ENCODE measurements around the gene MYH16.
"Not testable (repeated sequence)": the region's sequence is repeated elsewhere in the genome, so short reads cannot be mapped to it uniquely, and the experiment has no call there.

MYH16 gene

DNA sequence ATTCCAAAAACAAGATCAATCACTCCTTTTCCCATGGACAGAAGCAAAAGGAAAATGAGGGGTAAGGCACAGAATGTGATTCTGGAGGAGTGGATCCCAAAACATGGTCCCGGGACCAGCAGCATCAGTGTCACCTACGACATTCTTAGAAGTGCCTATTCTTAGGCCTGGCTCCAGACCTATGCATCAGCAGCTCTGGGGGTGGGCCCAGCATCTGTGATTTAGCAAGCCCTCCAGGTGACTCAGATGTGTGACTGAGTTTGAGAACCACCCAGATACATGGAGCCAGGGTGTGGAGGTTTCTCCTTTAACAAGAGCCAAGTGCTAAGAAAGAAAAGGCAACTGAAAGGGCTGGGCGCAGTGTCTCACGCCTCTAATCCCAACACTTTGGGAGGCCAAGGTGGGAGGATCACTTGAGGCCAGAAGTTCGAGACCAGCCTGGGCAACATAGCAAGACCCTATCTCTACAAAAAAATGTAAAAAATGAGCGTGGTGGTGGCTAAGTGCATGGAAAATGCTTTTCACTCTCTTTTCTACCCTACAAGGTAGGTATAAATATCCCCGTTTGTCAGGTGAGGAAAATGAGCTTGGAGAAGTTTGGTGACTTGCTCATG lies 35.9 kb downstream of the MYH16 start:
- no peak for DNase-seq

DNA sequence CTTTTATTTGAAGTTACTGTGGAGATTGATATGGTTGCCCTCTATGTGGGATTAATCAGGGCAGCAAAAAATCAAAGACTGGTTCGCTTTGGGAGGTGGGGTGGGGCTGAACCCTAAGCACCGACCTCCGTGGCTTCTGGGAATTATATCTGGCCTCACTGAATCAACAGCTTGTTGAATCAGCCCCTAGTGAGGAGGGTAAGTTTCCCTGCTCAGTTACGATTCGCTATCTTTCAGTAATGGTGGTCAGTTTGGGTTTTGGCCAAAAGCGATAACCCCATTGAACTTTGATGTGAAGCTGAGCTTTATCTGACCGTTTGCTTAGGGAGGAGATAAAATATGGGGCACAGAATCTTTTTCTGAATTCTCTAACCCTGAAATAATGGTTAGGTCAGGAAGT lies 36.5 kb downstream of the MYH16 start:
- DNase-seq: no peak

DNA sequence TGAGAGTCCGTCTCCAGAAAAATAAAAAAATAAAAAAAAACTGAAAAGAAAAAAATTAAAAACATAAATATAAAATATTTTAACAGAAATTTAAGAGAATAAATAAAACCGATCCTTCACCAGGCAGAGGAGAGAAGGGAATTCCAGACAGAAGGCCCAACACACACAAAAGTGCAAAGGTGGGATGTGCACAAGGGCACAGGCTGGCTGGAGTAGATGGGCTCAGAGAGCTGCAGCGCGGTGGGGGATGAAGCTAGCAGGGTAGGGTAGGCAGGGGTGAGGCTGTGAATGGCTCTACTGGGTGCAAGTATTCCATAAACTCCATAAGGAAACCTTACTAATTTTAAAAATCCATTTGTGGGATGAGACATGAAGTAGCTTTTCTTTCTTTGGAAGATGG lies 37.4 kb downstream of the MYH16 start:
- no peak for DNase-seq

DNA sequence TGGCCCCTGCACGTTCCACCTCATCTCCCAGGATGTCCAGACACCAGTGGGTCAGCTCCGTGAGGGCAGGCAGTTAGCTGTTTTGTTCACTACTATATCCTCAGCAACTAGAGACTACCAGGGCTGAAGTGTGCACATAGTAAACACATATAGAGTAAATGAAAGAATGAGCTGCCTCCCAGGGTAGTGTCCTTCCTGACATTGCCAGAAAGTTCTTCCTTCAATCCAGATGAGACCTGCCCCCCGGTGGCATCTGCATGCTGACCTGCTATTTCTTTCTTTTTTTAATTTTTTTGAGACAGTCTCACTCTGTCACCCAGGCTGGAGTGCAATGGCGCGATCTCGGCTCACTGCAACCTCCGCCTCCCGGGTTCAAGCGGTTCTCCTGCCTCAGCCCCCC lies 39.1 kb downstream of the MYH16 start:
- DNase-seq: no peak

DNA sequence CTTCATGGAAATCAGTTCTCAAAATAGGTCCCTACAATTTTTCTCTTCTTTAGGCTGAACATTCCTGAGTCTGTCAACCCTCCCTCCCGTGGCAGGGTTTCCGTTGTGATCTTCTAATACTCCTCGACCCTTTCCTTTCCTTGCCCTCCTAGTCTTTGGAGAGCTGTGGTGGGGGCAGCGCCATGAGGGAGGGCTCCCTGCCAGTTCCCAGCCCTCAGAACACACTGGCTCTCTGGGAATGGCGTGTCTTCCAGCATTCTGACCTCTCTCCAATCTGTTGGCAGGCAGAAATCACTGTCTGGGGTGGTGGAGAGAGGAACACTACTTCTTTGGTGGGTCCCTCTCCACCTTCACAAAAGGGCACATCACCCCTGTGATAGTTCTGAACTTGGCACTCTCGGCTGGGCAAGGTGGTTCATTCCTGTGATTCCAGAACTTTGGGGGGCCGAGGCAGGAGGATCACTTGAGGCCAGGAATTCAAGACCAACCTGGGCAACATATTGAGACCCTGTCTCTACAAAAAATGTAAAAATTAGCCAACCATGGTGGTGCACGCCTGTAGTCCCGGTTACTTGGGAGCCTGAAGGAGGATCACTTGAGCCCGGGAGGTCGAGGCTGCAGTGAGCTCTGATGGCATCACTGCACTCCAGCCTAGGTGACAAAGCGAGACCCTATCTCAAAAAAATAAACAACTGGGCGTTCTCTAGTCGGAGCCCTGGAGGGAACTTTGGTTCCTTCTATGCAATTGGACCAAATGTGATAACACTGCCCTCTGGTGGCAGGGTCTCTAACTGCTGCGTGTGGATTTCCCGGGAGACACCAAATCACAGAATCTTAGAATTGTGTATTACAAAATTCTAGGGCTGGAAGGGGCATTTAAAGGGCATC lies 39.9 kb downstream of the MYH16 start:
- peak; percentile 5 for DNase-seq

DNA sequence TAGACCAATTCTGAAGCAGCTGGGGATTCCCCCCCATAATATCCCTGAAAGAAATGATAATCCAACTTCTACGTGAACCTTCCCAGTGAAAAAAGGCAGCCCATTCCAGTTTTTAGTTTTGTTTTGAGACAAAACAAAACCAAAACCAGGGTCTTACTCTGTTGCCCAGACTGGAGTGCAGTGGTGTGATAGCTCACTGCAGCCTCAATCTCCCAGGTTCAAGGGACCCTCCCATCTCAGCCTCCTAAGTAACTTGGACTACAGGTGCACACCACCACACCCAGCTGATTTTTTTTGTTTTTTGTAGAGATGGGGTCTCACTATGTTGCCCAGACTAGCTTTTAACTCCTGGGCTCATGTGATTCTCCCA lies 40.5 kb downstream of the MYH16 start:
- DNase-seq: no peak

DNA sequence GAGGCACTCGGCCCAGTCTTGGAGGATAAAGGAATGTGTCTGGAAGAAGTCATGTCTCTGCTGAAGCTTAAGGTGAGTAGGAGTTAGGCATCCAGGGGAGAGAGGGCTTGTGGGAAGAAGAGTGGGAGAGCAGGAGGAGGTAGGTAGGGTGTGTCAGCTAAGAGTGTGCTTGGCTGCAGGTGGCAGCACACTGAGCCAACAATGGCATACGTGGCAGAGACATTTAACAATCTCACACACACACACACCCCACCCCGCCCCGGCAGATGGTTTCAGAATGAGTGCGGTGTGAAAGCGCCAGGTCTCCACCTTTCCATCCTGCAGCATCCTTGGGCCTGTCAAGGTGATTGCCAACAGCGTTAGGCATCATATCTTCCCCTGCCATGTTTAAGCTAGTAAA lies 41.9 kb downstream of the MYH16 start:
- DNase-seq: no peak

DNA sequence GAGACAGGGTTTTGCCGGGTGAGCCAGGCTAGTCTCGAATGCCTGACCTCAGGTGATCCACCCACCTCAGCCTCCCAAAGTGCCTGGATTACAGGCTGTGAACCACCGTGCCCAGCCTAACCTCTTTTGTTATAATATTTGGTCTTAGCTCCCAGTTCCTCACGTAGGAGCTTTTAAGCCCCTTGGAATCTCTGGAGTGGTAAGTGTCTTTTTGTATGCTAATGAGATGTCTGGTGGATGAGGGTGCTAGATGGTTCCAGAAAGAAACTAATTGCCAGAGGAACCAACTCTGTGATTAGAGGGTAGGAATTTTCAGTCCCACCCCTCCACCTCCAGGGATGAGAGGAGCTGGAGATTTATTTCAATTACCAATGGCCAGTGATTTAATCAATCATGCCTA lies 47.7 kb downstream of the MYH16 start:
- DNase-seq: no peak

DNA sequence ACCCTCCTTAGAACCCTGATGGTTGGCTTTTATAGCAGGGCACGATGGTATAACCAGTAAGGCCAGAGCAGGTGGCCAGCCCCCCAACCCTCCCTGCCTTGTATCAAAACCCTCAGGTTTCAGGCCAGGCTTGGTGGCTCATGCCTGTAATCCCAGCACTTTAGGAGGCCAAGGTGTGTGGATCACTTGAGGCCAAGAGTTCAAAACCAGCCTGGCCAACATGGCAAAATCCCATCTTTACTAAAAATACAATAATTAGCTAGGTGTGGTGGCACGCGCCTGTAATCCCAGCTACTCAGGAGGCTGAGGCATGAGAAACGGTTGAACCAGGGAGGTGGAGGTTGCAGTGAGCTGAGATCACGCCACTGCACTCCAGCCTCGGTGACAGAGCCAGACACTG lies 50.0 kb downstream of the MYH16 start:
- not testable (repeated sequence) for DNase-seq

DNA sequence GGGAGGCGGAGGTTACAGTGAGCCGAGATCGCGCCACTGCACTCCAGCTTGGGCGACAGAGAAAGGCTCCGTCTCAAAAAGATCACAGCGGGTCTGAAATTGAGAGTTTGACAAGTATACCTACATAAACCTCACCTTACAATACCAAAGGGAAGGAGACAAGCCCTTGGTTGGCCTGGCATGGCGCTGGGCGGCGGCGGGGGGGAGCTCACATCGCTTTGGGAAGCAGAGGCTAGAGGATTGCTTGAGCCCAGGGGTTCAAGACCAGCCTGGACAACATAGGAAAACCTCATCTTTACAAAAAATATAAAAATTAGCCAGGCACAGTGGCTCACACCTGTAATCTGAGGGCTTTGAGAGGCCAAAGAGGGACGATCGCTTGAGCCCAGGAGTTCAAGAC lies 51.9 kb downstream of the MYH16 start:
- DNase-seq: no peak

DNA sequence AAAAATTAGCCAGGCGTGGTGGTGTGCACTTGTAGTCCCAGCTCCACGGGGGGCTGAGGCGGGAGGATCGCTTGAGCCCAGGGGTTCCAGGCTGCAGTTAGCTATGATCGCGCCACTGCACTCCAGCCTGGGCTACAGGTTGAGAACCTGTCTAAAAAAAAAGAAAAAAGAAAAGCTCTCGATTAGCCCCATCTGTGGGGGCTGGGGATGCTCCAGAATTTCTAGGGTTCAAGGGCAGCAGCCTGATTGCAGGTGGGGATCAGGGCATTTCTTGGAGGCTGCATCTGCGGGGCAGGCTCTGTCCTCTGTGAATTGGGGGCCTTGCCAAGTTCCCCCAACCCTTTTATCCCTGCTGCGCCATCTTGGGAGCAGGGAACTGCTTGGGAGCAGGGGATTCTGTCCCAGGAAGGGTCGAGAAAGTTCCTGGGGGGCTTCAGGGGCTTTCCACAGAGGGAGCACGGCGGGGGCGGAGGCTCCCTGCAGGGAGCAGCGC lies 52.4 kb downstream of the MYH16 start:
- DNase-seq: no peak

DNA sequence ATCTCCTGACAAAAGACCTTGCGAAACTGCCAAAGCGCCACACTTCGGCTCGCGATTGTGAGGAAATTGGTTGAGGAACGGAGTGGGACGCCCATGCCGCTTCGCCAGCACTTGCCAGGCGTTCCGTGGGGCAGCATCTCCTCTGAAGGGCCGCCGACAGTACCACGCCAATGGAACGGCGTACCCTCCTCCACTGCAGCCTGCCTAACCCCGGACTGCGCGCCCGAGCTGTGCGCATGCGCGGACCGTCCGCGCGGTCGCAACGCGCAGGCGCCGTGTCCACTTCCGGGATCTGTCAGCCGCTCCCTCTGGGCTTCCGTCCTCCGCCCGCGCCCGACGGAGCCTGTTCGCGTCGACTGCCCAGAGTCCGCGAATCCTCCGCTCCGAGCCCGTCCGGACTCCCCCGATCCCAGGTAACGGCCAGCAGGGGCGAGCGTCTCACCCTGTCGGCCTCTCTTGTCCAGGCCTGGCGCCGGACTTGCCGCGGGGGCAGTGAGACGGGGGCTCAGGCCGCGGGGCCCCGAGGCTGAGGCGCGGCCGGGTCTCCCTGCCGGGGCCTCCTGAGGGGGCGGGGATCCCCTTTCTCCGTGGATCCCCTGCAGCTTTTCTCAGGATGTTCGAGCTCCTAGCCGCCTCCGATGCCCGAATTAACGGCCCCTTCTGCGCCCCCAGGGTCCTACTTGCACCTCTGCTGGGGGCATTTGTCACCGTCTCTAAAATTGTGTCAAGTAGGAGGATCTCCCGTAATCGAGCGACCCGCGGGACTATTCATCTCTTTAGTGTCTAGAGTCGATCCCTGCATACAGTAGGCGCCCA lies 53.2 kb downstream of the MYH16 start, which contains the start of gene ARPC1A:
ARPC1A (plus strand) TSS at position 307 of the 816 bp plus-strand sequence. CDS start 7,456 bp downstream, outside the sequence.
- peak; percentile 60 for DNase-seq

DNA sequence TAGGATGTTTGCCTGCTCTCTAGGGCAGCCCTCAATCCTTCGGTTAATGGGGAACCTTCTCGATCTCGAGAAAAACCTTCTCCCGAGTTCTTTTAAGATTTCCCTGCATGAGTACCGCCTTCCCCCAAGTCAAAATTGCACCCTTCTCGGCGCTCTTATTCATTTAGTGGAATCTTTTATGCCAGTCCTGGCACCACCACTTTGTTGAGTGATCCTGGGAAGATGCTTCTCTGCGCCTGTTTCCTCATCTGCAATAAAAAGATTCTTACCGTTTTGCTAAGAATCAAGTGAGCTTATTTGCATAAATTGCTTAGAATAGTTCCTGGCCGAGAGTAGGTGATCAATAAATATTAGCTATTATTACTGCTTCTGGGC lies 53.8 kb downstream of the MYH16 start:
- no peak for DNase-seq

DNA sequence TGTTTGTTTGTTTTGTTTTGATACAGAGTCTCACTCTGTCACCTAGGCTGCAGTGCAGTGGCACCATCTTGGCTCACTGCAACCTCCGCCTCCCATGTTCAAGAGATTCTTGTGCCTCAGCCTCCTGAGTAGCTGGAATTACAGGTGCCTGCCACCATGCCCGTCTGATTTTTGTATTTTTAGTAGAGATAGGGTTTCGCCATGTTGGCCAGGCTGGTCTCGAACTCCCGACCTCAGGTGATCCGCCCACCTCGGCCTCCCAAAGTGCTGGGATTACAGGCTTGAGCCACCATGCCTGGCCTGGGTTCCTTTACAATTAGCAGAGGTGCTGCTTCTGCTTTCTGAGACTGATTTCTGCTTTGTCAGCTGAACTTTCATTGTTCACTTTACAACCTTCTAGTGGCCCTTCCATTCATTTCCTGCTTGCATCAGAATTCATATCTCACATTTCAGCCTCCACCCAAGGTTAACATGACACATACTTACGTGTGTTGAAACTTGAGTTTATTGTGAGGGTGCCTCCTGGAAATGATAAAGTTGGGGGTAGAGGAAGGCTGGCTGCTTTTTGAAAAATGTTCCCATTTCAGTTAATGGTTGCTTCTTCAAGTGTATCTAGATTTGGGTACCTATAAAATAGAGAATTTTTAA lies 57.8 kb downstream of the MYH16 start:
- not testable (repeated sequence) for DNase-seq

DNA sequence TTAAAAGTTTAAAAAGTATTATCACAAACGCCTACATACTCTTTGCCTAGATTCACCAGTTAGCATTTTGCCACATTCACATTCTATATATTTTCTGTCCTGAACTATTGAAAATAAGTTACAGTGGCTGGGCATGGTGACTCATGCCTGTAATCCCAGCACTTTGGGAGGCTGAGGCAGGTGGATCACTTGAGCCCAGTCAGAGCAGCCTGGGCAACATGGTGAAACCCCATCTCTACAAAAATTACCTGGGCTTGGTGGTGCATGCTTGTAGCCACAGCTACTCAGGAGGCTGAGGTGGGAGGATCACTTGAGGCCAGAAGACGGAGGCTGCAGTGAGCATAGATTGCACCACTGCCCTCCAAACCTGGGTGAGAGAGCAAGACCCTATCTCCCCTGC lies 58.4 kb downstream of the MYH16 start:
- DNase-seq: no peak

DNA sequence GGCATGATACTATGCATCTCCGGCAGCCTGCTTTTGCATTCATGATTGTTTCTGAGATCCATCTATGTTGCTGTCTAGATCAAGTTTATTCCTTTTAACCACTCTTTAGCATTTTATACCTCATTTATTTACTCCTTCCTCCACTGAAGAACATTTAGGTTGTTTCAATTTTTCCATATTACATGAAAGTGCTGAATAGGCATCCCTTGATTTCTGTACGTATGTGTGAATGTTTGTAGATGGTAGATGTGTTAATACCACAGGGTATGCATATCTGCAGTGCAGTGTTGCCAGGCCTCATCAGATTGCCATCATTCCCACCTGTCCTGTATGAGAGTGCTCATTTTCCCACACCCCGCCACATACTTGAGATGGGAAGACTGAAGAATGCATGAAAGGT lies 67.0 kb downstream of the MYH16 start:
- DNase-seq: no peak

DNA sequence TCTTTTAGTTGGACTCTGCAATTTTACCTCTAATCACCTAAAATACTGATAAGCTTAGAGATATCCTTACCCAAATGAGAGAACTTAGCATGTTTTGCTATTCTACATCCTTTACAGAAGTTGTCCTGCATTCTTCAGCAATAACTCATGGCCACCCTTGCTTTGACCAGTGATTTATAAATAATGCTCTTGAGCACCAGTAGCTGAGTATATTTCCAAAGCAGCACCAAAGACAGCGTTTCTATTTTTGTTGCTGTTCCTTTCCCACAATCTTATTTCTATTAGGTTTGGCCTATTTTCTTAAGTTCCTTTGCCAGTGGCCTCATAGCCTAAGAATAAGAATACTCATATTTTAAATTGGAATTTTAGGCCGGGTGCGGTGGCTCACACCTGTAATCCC lies 68.0 kb downstream of the MYH16 start:
- DNase-seq: no peak

DNA sequence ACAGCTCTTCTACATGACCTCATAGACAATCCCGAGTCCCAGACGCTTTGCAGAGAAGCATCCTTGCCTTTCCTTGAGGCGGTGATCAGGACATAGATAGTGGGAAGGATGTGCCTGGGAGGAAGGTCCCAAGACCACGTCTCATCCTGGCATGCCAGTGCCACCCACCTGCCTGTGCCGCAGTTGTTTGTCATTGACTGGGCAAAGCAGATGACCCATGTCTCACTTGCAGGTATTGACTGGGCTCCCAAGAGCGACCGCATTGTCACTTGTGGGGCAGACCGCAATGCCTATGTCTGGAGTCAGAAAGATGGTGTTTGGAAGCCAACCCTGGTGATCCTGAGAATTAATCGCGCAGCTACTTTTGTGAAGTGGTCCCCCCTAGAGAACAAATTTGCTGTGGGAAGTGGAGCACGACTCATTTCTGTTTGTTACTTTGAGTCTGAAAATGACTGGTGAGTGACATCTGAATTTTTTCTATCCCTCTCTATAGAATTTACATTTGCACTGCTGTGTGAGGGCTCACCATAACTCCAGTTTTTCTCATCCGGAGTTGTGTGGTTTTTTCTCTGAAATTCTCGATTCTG lies 71.5 kb downstream of the MYH16 start:
- DNase-seq: no peak

DNA sequence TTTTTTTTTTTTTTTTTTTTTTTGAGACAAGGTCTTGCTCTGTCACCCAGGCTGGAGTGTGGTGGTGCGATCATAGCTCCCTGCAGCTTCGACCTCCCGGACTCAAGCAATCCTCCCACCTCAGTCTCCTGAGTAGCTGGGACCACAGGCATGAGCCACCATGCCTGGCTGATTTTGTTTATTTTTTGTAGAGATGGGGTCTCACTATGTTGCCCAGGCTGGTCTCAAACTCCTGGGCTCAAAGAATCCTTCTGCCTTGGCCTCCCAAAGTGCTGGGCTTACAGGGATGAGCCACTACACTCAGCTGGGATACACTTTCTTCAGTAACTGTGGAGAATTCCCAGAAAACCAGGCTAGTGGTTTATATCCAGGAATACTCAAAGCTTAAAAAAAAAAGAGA lies 78.0 kb downstream of the MYH16 start:
- DNase-seq: not testable (repeated sequence)

DNA sequence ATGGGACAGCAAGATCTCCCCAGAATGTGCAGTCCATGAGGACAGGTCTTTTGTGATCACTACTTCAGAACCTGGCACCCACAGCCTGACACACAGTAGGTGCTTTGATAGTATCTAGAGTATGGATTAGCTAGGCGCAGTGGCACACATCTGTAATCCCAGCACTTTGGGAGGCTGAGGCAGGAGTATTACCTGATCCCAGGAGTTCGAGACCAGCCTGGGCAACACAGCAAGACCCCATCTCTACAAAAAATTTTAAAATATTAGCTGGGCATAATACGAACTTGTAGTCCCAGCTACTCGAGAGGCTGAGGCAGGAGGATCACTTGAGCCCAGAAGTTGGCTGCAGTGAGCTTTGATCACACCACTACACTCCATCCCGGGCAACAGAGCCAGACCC lies 79.6 kb downstream of the MYH16 start:
- DNase-seq: no peak

DNA sequence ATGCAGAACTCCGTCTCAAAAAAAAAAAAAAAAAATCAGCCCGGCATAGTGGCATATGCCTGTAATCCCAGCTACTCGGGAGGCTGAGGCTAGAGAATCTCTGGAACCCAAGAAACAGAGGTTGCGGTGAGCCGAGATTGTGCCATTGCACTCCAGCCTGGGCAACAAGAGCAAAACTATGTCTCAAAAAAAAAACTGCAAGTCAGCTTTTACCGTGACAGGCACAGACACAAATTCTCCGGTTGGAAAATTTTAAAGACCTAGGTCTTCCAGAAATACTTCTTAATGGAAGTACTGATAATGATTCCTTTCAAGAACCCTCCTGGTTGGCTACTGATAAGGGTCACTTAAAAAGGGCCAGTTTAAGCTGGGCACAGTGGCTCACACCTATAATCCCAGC lies 82.5 kb downstream of the MYH16 start:
- DNase-seq: no peak

DNA sequence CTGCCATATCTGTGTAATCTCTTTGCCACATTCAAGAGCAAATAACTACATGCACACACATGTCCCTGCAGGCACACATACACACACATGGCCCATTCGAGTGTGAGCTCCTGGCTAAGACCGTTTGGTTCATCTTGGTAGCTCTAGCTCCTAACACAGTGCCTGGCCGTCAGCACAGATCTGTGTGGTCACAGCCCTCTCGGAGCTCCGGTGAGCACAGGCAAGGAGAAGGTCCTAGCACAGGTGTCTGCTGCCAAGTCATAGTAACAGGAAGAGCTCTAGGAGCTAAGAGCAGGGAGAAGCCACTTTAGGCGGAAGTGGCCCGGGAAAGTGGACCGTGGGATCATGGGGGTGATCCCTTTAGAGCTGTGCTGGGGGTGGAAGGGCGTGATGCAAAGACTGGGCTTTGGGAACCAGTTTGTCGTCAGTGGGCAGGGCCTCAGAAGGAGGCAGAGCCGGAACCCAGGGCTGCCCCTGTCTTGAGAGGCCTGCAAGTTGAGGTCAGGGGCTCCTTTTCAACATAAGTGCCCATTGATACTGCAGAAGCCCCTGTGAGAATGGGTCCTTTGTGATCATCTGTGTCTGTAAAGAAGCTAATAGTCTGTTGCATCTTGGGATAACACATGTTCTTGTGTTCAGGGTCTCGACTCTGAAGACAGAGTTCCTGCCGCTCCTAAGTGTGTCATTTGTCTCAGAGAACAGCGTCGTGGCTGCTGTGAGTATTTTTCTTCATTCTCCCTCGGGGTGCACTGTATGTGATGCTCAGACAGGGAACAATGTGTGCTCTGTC lies 85.3 kb downstream of the MYH16 start:
- DNase-seq: no peak

Data from KG1 (cell line).